GM23338 (cell line): ENCODE results near the gene MYOM3. TPM values are rescaled to one million over a fixed set of nuclear protein-coding genes. Genes with fewer than 3 reads are reported as not detected.

Experiments
- ATAC-seq: fragments of 200-7000 bp; cut with Tn5 transposase; 3 replicates; pipeline ENCODE4 v1.9.1; 2020
- DNase-seq: peaks from one replicate; pipeline ENCODE4 v3.0.0-alpha.2; 2015; ENCODE audit warnings: low spot score
- H2AFZ ChIP-seq: fragments of 200-600 bp; sonication (generic); 2 replicates; pipeline ENCODE4 v1.8.0; 2016; ENCODE audit warnings: antibody characterized with exemption, mild to moderate bottlenecking, moderate library complexity
- H3F3A ChIP-seq: fragments of 200-600 bp; sonication (generic); replicated peaks from 2 replicates; pipeline ENCODE4 v1.8.0; 2017; ENCODE audit warnings: antibody characterized with exemption, mixed run types, low read depth
- H3K27ac ChIP-seq: fragments of 200-600 bp; sonication (generic); 2 replicates; pipeline ENCODE4 v1.6.1; 2016; ENCODE audit warnings: low read depth
- H3K27me3 ChIP-seq: fragments of 200-600 bp; sonication (generic); 2 replicates; pipeline ENCODE4 v1.8.0; 2016; ENCODE audit warnings: mild to moderate bottlenecking, mixed run types, moderate library complexity; ENCODE audit not compliant: insufficient read depth
- H3K36me3 ChIP-seq: fragments of 200-600 bp; sonication (generic); 2 replicates; pipeline ENCODE4 v1.8.0; 2016; ENCODE audit warnings: mild to moderate bottlenecking; ENCODE audit not compliant: insufficient read depth
- H3K4me1 ChIP-seq: fragments of 200-600 bp; sonication (generic); 2 replicates; pipeline ENCODE4 v1.8.0; 2016; ENCODE audit warnings: mild to moderate bottlenecking, moderate library complexity; ENCODE audit not compliant: insufficient read depth
- H3K4me2 ChIP-seq: fragments of 200-600 bp; sonication (generic); 2 replicates; pipeline ENCODE4 v1.7.1; 2017; ENCODE audit warnings: mixed run types
- H3K4me3 ChIP-seq: fragments of 200-600 bp; sonication (generic); 2 replicates; pipeline ENCODE4 v1.6.1; 2016; ENCODE audit warnings: mixed run types
- H3K79me2 ChIP-seq: fragments of 200-600 bp; sonication (generic); replicated peaks from 2 replicates; pipeline ENCODE4 v1.8.0; 2017; ENCODE audit warnings: mild to moderate bottlenecking; ENCODE audit not compliant: insufficient read depth
- H3K9me2 ChIP-seq: fragments of 200-600 bp; sonication (generic); 2 replicates; pipeline ENCODE4 v1.8.0; 2017; ENCODE audit not compliant: insufficient read depth
- H4K20me1 ChIP-seq: fragments of 200-600 bp; sonication (generic); replicated peaks from 2 replicates; pipeline ENCODE4 v1.8.0; 2017; ENCODE audit warnings: mild to moderate bottlenecking; ENCODE audit not compliant: insufficient read depth
- H3K27ac Mint-ChIP-seq: 2 replicates; pipeline ENCODE4 v1.8.0; 2020; ENCODE audit warnings: inconsistent platforms, mild to moderate bottlenecking, moderate library complexity, mixed read lengths
- H3K27me3 Mint-ChIP-seq: 3 replicates; pipeline ENCODE4 v1.8.0; 2022; ENCODE audit warnings: low read depth, mild to moderate bottlenecking, moderate library complexity, mixed read lengths, inconsistent platforms; ENCODE audit not compliant: insufficient read depth, poor library complexity
- H3K36me3 Mint-ChIP-seq: 3 replicates; pipeline ENCODE4 v1.8.0; 2021; ENCODE audit warnings: low read depth, mild to moderate bottlenecking, inconsistent platforms, moderate library complexity, mixed read lengths
- H3K4me1 Mint-ChIP-seq: 3 replicates; pipeline ENCODE4 v1.8.0; 2020; ENCODE audit warnings: mild to moderate bottlenecking, inconsistent platforms, mixed read lengths
- H3K4me3 Mint-ChIP-seq: 3 replicates; pipeline ENCODE4 v1.8.0; 2021; ENCODE audit warnings: moderate library complexity, mild to moderate bottlenecking, inconsistent platforms, mixed read lengths
- H3K9me3 Mint-ChIP-seq: 3 replicates; pipeline ENCODE4 v1.8.0; 2020; ENCODE audit warnings: moderate library complexity, mild to moderate bottlenecking, inconsistent platforms, mixed read lengths
- NANOG ChIP-seq: IDR thresholded peaks from 2 replicates; pipeline ENCODE4 v1.6.1; 2016; ENCODE audit warnings: antibody characterized with exemption, borderline replicate concordance
- POLR2AphosphoS5 ChIP-seq: IDR thresholded peaks from 2 replicates; pipeline ENCODE4 v1.6.1; 2016; ENCODE audit warnings: antibody characterized with exemption, low read depth
- STAT1 ChIP-seq: IDR thresholded peaks from one replicate; pipeline ENCODE4 v1.6.1; 2016; ENCODE audit warnings: antibody characterized with exemption; ENCODE audit not compliant: unreplicated experiment
- ZNF114 ChIP-seq: fragments of 250-450 bp; sonication (Bioruptor Pico); IDR thresholded peaks from 2 replicates; pipeline ENCODE4 v1.5.0; 2020; ENCODE audit warnings: mild to moderate bottlenecking, moderate library complexity
- ZNF462 ChIP-seq: fragments of 250-450 bp; sonication (Bioruptor Pico); IDR thresholded peaks from 2 replicates; pipeline ENCODE4 v1.5.0; 2020; ENCODE audit warnings: mild to moderate bottlenecking, moderate library complexity
- polyA plus RNA-seq: library from polyadenylated mRNA; unstranded; fragments of >200 nt; fragmentation: Nextera tagmentation; extraction: Ambion mirVana; gene quantifications from 2 replicates; pipeline ENCODE4 v1.2.1, GENCODE V29; 2016
- total RNA-seq: library from RNA; depleted of rRNA; stranded (reverse); fragments of >200 nt; shearing (Covaris generic); gene quantifications from 2 replicates; pipeline ENCODE4 v1.2.3, GENCODE V29; 2014

MYOM3 gene
- total and polyA plus RNA-seq, 2 experiments from 2014 or later = not detected

- TF ChIP-seq ZNF462 (CRISPR knock-in tag) = no peak
- no peak for TF ChIP-seq POLR2AphosphoS5
- no peak for TF ChIP-seq NANOG
These were observed 3.4 kb downstream of the MYOM3 start (continued) for GRCh38 chr1:24108334-24109165.

- H3K27ac ChIP-seq = no peak overlapping the region
- ATAC-seq (no peak), DNase-seq (no peak)
- Mint-ChIP-seq H3K36me3 (no peaks in the 10 kb centered on the region), H3K27ac (peak overlapping the region; percentile 78; the same call in 1 of the 2 replicates), H3K4me3 (no peak overlapping the region; the same call in 2 of the 3 replicates), H3K9me3 (no peaks in the 10 kb centered on the region), H3K4me1 (peaks cover 23% of the 10 kb centered on the region), H3K27me3 (peaks cover 18% of the 10 kb centered on the region)
- H3K27me3 ChIP-seq = no peaks in the 10 kb centered on the region
- H3K4me2 ChIP-seq = no peak overlapping the region
- H3K36me3 ChIP-seq = no peaks in the 10 kb centered on the region
- H2AFZ ChIP-seq = peak overlapping the region; percentile 95
- no peaks in the 10 kb centered on the region for H3K9me2 ChIP-seq
- no peaks in the 10 kb centered on the region for H3K79me2 ChIP-seq
- no peaks in the 10 kb centered on the region for H4K20me1 ChIP-seq
- no peak overlapping the region for H3K4me3 ChIP-seq
- peaks cover 9% of the 10 kb centered on the region for H3K4me1 ChIP-seq
- no peaks in the 10 kb centered on the region for H3F3A ChIP-seq
- no peak for TF ChIP-seq ZNF114 (CRISPR knock-in tag)
- TF ChIP-seq NANOG = no peak
- TF ChIP-seq STAT1 = no peak
- TF ChIP-seq ZNF462 (CRISPR knock-in tag) = no peak
These were observed 4.3 kb downstream of the MYOM3 start for GRCh38 chr1:24107462-24108138.
